Measurements from ENCODE around the gene MYBBP1A.
"Not testable (repeated sequence)": the region's sequence is repeated elsewhere in the genome, so short reads cannot be mapped to it uniquely, and the experiment has no call there.

MYBBP1A gene

GRCh38 chr17:4580291-4580690 lies 25.1 kb upstream of the MYBBP1A start:
- Histone ChIP-seq H3K27me3 (ENCODE audit: control insufficient read depth in 1 of 2, insufficient read depth in 2 of 2, low read length in 2 of 2) (peaks cover 24 to 31% of the 10 kb centered on the region in 2 donors), H3K4me3 (ENCODE audit: low read length in 2 of 2) (no peak overlapping the region), H3K27ac (ENCODE audit: low read length) (no peak overlapping the region), H3K4me1 (ENCODE audit: control insufficient read depth, insufficient read depth, low read length) (peaks cover 11% of the 10 kb centered on the region), H3K9ac (ENCODE audit: low read length in 2 of 2) (no peak overlapping the region), H3K36me3 (ENCODE audit: control insufficient read depth in 2 of 2, insufficient read depth in 2 of 2, low read length in 2 of 2) (no peaks in the 10 kb centered on the region), H3K9me3 (ENCODE audit: control insufficient read depth in 2 of 2, low read length in 2 of 2) (no peaks in the 10 kb centered on the region)

GRCh38 chr17:4579678-4580077 lies 24.5 kb upstream of the MYBBP1A start:
- no peaks in the 10 kb centered on the region for H3K9me3 ChIP-seq (ENCODE audit: control insufficient read depth in 2 of 2, low read length in 2 of 2)
- peaks cover 11% of the 10 kb centered on the region for H3K4me1 ChIP-seq (ENCODE audit: control insufficient read depth, insufficient read depth, low read length)
- no peak overlapping the region for H3K4me3 ChIP-seq (ENCODE audit: low read length in 2 of 2)
- H3K27ac ChIP-seq (ENCODE audit: low read length), result no peak overlapping the region
- no peak overlapping the region for H3K9ac ChIP-seq (ENCODE audit: low read length in 2 of 2)
- H3K36me3 ChIP-seq (ENCODE audit: control insufficient read depth in 2 of 2, insufficient read depth in 2 of 2, low read length in 2 of 2), result no peaks in the 10 kb centered on the region
- H3K27me3 ChIP-seq (ENCODE audit: control insufficient read depth in 1 of 2, insufficient read depth in 2 of 2, low read length in 2 of 2), result peaks cover 23 to 24% of the 10 kb centered on the region in 2 donors

GRCh38 chr17:4578349-4578748 lies 23.2 kb upstream of the MYBBP1A start:
- not testable (repeated sequence) for H3K4me1 ChIP-seq (ENCODE audit: control insufficient read depth, insufficient read depth, low read length); H3K9ac ChIP-seq (ENCODE audit: low read length in 2 of 2); H3K9me3 ChIP-seq (ENCODE audit: control insufficient read depth in 2 of 2, low read length in 2 of 2); H3K27ac ChIP-seq (ENCODE audit: low read length); H3K36me3 ChIP-seq (ENCODE audit: control insufficient read depth in 2 of 2, insufficient read depth in 2 of 2, low read length in 2 of 2); H3K4me3 ChIP-seq (ENCODE audit: low read length in 2 of 2)
- H3K27me3 ChIP-seq (ENCODE audit: control insufficient read depth in 1 of 2, insufficient read depth in 2 of 2, low read length in 2 of 2), result peaks cover 11 to 16% of the 10 kb centered on the region in 2 donors

- H3K9ac ChIP-seq (ENCODE audit: low read length in 2 of 2), result no peak overlapping the region
- H3K4me1 ChIP-seq (ENCODE audit: control insufficient read depth, insufficient read depth, low read length), result no peaks in the 10 kb centered on the region
- no peaks in the 10 kb centered on the region for H3K36me3 ChIP-seq (ENCODE audit: control insufficient read depth in 2 of 2, insufficient read depth in 2 of 2, low read length in 2 of 2)
- no peak overlapping the region for H3K4me3 ChIP-seq (ENCODE audit: low read length in 2 of 2)
- H3K27ac ChIP-seq (ENCODE audit: low read length), result no peak overlapping the region
- peaks cover 5 to 7% of the 10 kb centered on the region in 2 donors for H3K27me3 ChIP-seq (ENCODE audit: control insufficient read depth in 1 of 2, insufficient read depth in 2 of 2, low read length in 2 of 2)
- no peaks in the 10 kb centered on the region for H3K9me3 ChIP-seq (ENCODE audit: control insufficient read depth in 2 of 2, low read length in 2 of 2)
These were observed 22.3 kb upstream of the MYBBP1A start for GRCh38 chr17:4577386-4577993.

- Histone ChIP-seq H3K36me3 (ENCODE audit: control insufficient read depth in 2 of 2, insufficient read depth in 2 of 2, low read length in 2 of 2) (no peaks in the 10 kb centered on the region), H3K4me3 (ENCODE audit: low read length in 2 of 2) (no peak overlapping the region), H3K4me1 (ENCODE audit: control insufficient read depth, insufficient read depth, low read length) (no peaks in the 10 kb centered on the region), H3K27me3 (ENCODE audit: control insufficient read depth in 1 of 2, insufficient read depth in 2 of 2, low read length in 2 of 2) (peaks cover 2% of the 10 kb centered on the region in 2 donors), H3K27ac (ENCODE audit: low read length) (no peak overlapping the region), H3K9ac (ENCODE audit: low read length in 2 of 2) (no peak overlapping the region), H3K9me3 (ENCODE audit: control insufficient read depth in 2 of 2, low read length in 2 of 2) (no peaks in the 10 kb centered on the region)
These were observed 21.6 kb upstream of the MYBBP1A start for GRCh38 chr17:4576729-4577322.

- Histone ChIP-seq H3K4me1 (ENCODE audit: control insufficient read depth, insufficient read depth, low read length) (no peaks in the 10 kb centered on the region), H3K36me3 (ENCODE audit: control insufficient read depth in 2 of 2, insufficient read depth in 2 of 2, low read length in 2 of 2) (no peaks in the 10 kb centered on the region), H3K27me3 (ENCODE audit: control insufficient read depth in 1 of 2, insufficient read depth in 2 of 2, low read length in 2 of 2) (peaks cover 2% of the 10 kb centered on the region in 2 donors), H3K9ac (ENCODE audit: low read length in 2 of 2) (no peak overlapping the region), H3K4me3 (ENCODE audit: low read length in 2 of 2) (no peak overlapping the region), H3K9me3 (ENCODE audit: control insufficient read depth in 2 of 2, low read length in 2 of 2) (no peaks in the 10 kb centered on the region), H3K27ac (ENCODE audit: low read length) (no peak overlapping the region)
These were observed 21.0 kb upstream of the MYBBP1A start for GRCh38 chr17:4576161-4576558.

GRCh38 chr17:4574448-4575045 lies 19.4 kb upstream of the MYBBP1A start:
- H3K36me3 ChIP-seq (ENCODE audit: control insufficient read depth in 2 of 2, insufficient read depth in 2 of 2, low read length in 2 of 2), result no peaks in the 10 kb centered on the region
- H3K27ac ChIP-seq (ENCODE audit: low read length), result no peak overlapping the region
- no peaks in the 10 kb centered on the region for H3K9me3 ChIP-seq (ENCODE audit: control insufficient read depth in 2 of 2, low read length in 2 of 2)
- H3K4me1 ChIP-seq (ENCODE audit: control insufficient read depth, insufficient read depth, low read length), result no peaks in the 10 kb centered on the region
- peaks cover 6 to 7% of the 10 kb centered on the region in 2 donors for H3K27me3 ChIP-seq (ENCODE audit: control insufficient read depth in 1 of 2, insufficient read depth in 2 of 2, low read length in 2 of 2)
- H3K9ac ChIP-seq (ENCODE audit: low read length in 2 of 2), result no peak overlapping the region
- no peak overlapping the region for H3K4me3 ChIP-seq (ENCODE audit: low read length in 2 of 2)

- H3K27ac ChIP-seq (ENCODE audit: low read length), result no peak overlapping the region
- H3K4me1 ChIP-seq (ENCODE audit: control insufficient read depth, insufficient read depth, low read length), result no peaks in the 10 kb centered on the region
- H3K9ac ChIP-seq (ENCODE audit: low read length in 2 of 2), result no peak overlapping the region
- H3K9me3 ChIP-seq (ENCODE audit: control insufficient read depth in 2 of 2, low read length in 2 of 2), result no peaks in the 10 kb centered on the region
- peaks cover 6 to 7% of the 10 kb centered on the region in 2 donors for H3K27me3 ChIP-seq (ENCODE audit: control insufficient read depth in 1 of 2, insufficient read depth in 2 of 2, low read length in 2 of 2)
- no peaks in the 10 kb centered on the region for H3K36me3 ChIP-seq (ENCODE audit: control insufficient read depth in 2 of 2, insufficient read depth in 2 of 2, low read length in 2 of 2)
- H3K4me3 ChIP-seq (ENCODE audit: low read length in 2 of 2), result no peak overlapping the region
These were observed 18.5 kb upstream of the MYBBP1A start for GRCh38 chr17:4573669-4574068.

- Histone ChIP-seq H3K27ac (ENCODE audit: low read length) (no peak overlapping the region), H3K36me3 (ENCODE audit: control insufficient read depth in 2 of 2, insufficient read depth in 2 of 2, low read length in 2 of 2) (no peaks in the 10 kb centered on the region), H3K4me3 (ENCODE audit: low read length in 2 of 2) (no peak overlapping the region), H3K9me3 (ENCODE audit: control insufficient read depth in 2 of 2, low read length in 2 of 2) (no peaks in the 10 kb centered on the region), H3K4me1 (ENCODE audit: control insufficient read depth, insufficient read depth, low read length) (no peaks in the 10 kb centered on the region), H3K27me3 (ENCODE audit: control insufficient read depth in 1 of 2, insufficient read depth in 2 of 2, low read length in 2 of 2) (peaks cover 6 to 7% of the 10 kb centered on the region in 2 donors), H3K9ac (ENCODE audit: low read length in 2 of 2) (no peak overlapping the region)
These were observed 17.9 kb upstream of the MYBBP1A start for GRCh38 chr17:4573115-4573514.

GRCh38 chr17:4572131-4572530 lies 16.9 kb upstream of the MYBBP1A start:
- Histone ChIP-seq H3K36me3 (ENCODE audit: control insufficient read depth in 2 of 2, insufficient read depth in 2 of 2, low read length in 2 of 2) (no peaks in the 10 kb centered on the region), H3K9me3 (ENCODE audit: control insufficient read depth in 2 of 2, low read length in 2 of 2) (no peaks in the 10 kb centered on the region), H3K4me1 (ENCODE audit: control insufficient read depth, insufficient read depth, low read length) (no peaks in the 10 kb centered on the region), H3K4me3 (ENCODE audit: low read length in 2 of 2) (no peak overlapping the region), H3K27me3 (ENCODE audit: control insufficient read depth in 1 of 2, insufficient read depth in 2 of 2, low read length in 2 of 2) (peaks cover 6 to 7% of the 10 kb centered on the region in 2 donors), H3K9ac (ENCODE audit: low read length in 2 of 2) (no peak overlapping the region), H3K27ac (ENCODE audit: low read length) (no peak overlapping the region)

- Histone ChIP-seq H3K27ac (ENCODE audit: low read length) (no peak overlapping the region), H3K4me3 (ENCODE audit: low read length in 2 of 2) (no peak overlapping the region), H3K36me3 (ENCODE audit: control insufficient read depth in 2 of 2, insufficient read depth in 2 of 2, low read length in 2 of 2) (no peaks in the 10 kb centered on the region), H3K4me1 (ENCODE audit: control insufficient read depth, insufficient read depth, low read length) (no peaks in the 10 kb centered on the region), H3K9ac (ENCODE audit: low read length in 2 of 2) (no peak overlapping the region), H3K27me3 (ENCODE audit: control insufficient read depth in 1 of 2, insufficient read depth in 2 of 2, low read length in 2 of 2) (peaks cover 6 to 7% of the 10 kb centered on the region in 2 donors), H3K9me3 (ENCODE audit: control insufficient read depth in 2 of 2, low read length in 2 of 2) (no peaks in the 10 kb centered on the region)
These were observed 14.4 kb upstream of the MYBBP1A start for GRCh38 chr17:4569591-4569990.

Data from stomach smooth muscle (tissue), 2 donors.